ENCODE data around the gene ITGAD.

The ITGAD gene

DNA sequence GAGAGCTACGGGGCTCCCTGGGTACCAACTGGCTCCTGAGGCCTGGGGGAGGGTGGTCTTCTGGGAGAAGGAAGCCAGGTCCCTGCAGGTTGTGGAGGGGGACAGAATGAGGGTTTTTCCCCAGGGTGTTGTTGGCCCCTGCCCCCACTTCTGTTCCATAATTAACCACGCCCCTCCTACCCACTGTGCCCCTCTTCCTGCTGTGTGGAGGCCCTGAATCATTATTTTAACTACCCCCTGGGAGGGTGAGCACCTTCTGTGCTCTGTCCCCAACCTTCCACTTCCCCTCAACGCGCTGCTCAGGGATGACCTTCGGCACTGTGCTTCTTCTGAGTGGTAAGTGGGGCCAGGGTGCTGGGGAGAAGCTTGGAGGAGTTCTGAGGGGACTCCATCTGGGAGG is at the start of gene ITGAD:
TSS of gene ITGAD (plus strand) at position 280 of the 400 bp plus-strand sequence. CDS start at position 306, 26 bp downstream.
- no peak for DNase-seq (ENCODE audit: low read depth in 4 of 4, low spot score in 1 of 4)

DNA sequence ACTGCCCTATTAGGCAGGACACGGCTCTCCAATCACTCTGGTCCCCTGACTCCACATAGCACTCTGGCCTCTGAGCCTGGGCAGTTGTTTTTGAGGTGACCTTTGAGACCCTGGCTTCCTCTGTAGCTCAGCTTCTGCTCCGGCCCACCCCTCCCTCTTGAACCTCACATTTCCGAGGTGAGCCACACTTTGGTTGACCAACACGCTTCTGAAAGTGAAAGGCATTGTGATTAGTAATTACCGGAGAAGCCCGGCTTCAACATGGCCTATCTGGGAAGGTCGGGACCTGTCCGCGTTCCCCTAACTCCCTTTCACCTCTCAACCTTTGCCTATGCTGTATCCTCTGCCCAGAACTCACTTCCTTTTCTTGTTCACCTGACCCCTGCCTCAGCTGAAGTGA is 48.4 kb upstream of the ITGAD start:
- no peak for DNase-seq (ENCODE audit: low read depth in 4 of 4, low spot score in 1 of 4)

DNA sequence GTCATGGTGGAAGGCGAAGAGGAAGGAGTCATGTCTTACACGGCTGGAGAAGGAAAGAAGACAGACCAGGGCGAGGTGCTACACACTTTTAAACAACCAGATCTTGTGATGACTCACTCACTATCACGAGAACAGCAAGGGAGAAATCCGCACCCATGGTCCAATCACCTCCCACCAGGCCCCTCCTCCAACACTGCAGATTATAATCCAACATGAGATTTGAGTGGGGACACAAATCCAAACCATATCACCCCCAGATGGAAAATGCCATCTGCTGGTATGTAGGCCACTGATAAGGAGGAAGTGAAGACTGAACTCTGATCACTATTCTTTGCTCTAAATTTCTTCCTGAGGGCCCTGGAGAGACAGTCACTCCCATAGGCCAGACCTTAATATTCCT is 45.7 kb upstream of the ITGAD start:
- no peak for DNase-seq (ENCODE audit: low read depth in 4 of 4, low spot score in 1 of 4)

DNA sequence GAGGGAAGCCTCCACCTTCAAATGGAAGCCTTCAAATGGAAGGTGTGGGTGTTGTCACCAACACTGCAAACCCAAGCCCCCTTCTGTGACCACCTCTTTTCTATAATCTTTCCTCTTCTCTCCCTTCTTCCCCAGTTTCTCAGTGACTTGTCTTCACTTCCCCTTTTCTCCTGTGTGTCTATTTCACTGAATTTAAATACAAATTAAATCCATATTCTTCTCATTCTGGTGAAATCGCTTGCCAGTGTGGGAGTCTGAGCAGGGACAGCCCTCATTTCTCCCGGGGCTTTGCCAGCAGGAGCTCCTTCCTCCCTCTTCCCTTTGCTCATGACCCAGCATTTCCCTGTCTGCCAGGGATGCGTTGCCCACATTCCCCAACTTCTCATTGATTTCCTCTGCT is 44.6 kb upstream of the ITGAD start:
- DNase-seq (ENCODE audit: low read depth in 4 of 4, low spot score in 1 of 4) = no peak

DNA sequence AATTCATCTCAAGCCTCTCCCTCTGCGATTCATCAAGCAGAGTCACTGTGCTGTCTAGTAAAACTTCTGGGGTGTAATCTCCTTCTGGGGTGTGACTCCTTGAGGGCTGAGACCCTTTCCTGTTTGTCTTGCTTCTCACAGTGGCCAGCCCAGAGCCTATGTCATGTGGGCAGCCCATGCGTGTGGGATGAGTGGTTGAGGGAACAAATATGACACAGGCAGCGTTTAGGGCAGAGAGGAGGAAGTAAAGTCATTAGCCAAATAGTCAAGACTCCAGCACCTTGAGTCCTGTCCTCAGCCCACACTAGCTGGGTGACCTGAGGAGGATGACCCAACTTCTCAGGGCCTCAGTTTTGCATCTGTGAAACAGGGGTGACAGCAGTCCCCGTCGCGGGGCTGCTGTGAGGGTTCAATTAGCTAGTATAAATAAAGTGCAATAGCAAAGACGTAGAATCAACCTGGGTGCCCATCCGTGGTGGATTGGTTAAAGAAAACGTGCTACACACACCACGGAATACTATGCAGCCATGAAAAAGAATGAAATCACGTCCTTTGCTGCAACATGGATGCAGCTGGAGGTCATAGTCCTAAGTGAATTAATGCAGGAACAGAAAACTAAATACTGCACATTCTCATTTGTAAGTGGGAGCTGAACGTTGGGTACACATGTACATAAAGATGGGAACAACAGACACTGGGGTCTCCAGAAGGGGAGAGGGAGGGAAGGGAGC is 42.7 kb upstream of the ITGAD start:
- DNase-seq (ENCODE audit: low read depth in 4 of 4, low spot score in 1 of 4) = no peak

DNA sequence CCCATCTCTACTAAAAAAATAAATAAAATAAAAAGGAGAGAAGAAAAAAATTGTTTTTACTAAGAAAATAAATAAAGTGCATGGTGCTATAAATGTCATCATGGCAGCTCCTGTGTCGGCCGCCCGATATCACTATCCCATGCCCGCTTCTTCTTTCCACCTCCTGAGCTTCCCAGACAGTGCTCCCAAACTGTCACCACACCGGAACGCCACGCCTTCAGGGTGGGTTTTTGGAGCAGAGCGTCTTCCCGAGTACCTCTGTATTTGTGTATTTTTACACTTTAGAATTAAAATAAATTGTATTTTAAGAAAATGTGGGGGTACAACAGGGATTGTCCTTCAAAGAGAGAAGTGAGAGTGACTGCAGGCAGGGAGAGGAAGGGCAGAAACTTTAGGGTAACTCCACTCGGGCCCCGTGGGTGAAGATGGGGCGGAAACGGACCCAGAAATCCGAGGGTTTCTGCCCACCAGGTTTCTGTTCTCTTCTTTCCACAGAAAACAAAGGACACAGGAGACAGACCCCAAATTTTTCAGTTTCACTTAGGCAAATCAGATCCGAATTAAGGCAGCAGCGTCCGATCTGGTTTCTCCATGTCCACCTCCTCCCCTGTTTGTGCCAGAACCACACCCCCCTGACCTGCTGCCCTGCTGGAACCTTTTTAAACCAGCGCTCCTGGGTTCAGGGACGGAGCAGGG is 41.7 kb upstream of the ITGAD start:
- DNase-seq (ENCODE audit: low read depth in 4 of 4, low spot score in 1 of 4) = no peak

DNA sequence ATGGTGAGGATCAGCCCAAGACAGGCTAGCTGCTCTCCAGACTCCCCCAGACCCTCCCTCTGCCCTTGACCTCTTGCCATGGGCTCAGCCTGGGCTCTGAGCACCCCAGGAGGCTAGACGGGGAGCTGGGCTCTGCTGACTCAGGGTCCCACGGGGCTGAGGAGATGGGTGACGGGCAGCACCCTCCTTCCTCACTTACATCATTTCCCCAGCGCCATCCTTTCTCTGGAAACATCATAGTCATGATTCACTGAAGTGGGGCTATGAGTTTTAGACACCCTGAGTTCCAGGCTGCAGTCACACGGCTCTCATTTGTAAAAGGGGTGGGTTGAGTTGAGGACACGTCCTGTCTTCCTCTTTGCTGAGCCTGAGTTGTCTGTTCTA is 41.2 kb upstream of the ITGAD start:
- DNase-seq (ENCODE audit: low read depth in 4 of 4, low spot score in 1 of 4) = no peak

DNA sequence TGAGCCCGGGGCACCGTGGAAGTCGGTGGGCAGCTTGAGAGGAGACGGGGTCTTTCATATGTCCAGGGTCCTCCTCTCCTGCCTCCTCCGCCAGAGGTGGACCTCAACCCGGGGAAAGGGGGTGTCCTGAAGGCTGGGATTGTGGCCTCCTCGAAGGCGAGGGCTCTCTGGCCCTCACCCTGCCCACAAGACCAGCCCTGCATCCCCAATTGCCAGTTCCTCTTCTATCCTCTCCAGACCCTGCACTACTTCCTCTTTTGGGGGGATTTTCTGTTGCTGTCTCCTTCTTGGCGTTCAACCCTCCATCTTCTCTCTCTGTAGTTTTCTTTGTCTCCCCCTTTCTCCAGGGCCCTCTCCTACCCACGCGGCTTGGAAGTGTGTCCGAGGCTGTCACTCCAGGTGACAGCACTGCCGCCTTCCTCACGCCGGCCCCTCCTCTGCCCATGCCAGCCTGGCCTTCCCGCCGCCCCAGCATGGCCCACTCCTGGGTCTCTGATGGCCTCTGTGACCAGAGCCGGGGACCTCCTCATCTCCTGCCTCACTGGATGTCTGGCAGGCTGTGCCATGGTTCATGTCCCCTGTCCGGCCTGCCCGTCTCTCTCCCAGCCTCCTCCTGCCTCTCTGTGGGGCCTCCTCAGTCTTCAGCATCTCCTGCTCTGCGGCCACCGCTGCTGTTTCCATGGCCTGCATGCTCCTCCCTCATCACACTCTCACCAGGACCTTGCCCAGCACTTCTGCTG is 40.6 kb upstream of the ITGAD start:
- no peak for DNase-seq (ENCODE audit: low read depth in 4 of 4, low spot score in 1 of 4)

DNA sequence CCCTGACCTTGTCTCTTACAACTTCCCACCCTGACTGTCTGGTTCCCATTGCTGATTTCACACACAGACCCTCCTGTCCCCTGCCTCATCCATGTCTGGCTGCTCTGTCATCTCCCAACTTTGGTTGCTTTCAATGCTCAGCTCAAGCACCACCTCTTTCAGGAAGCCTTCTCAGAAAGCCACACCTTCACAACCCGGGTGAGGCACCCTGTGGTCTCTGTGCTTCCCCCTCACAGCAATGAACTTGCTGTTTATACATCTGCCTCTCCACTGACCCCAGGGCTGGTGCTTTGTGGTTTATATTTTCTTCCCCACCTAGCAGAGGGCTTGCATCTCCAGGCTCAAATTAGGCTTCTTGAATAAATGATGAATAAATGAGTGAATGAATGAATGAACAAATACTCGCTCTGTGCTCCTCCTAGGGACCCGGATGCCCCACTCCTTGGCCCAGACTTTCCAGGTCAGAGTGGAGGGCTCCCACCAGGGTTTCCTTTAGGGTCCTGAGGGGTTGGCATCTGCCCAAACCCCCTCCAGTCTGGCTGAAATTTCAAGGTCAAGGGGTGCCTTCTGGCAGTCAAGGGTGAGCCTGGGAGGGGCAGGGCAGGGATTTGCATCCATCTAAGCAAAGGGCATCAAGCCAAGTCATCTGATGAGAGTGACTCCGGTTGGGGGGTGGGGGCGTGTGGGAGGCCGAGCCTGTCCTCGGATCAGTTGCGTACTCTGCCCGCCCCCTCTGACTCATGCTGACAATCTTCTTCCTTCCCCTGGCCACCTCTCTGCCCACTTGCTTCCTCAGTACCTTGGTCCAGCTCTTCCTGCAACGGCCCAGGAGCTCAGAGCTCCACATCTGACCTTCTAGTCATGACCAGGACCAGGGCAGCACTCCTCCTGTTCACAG is 38.5 kb upstream of the ITGAD start, which contains the start of gene ITGAX:
TSS of gene ITGAX (plus strand) at position 783 of the 898 bp plus-strand sequence. CDS start at position 862, 79 bp downstream.
- DNase-seq (ENCODE audit: low read depth in 4 of 4, low spot score in 1 of 4) = peak in 2 of 4 experiments; percentile 25 to 71

DNA sequence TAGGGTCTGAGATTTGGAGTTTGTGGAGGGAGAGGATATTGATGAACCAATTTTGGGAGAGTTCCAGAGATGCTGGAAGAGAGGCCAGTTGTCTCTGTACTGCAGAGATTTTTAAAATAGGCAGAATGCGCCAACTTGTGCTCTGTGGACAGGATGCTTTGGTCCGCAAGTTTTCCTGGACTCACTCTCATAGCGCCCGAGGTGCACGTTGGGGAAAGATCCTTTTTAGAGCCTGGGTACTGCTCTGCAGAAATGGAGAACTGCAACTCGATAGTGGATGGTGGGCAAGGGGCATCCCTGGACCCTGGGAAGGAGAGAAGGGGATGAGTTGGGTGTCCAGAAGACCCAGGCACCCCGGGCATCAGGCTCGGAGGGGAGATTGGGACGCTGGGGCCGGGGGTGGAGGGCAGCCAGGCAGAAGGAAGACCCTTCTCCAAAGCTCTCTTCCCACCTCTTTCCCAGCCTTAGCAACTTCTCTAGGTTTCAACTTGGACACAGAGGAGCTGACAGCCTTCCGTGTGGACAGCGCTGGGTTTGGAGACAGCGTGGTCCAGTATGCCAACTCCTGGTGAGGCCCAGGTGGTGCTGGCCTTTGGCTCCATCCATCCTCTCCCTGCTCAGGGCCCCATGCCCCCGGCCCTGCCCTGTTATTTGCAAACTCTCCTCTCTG is 37.6 kb upstream of the ITGAD start:
- no peak for DNase-seq (ENCODE audit: low read depth in 4 of 4, low spot score in 1 of 4)

DNA sequence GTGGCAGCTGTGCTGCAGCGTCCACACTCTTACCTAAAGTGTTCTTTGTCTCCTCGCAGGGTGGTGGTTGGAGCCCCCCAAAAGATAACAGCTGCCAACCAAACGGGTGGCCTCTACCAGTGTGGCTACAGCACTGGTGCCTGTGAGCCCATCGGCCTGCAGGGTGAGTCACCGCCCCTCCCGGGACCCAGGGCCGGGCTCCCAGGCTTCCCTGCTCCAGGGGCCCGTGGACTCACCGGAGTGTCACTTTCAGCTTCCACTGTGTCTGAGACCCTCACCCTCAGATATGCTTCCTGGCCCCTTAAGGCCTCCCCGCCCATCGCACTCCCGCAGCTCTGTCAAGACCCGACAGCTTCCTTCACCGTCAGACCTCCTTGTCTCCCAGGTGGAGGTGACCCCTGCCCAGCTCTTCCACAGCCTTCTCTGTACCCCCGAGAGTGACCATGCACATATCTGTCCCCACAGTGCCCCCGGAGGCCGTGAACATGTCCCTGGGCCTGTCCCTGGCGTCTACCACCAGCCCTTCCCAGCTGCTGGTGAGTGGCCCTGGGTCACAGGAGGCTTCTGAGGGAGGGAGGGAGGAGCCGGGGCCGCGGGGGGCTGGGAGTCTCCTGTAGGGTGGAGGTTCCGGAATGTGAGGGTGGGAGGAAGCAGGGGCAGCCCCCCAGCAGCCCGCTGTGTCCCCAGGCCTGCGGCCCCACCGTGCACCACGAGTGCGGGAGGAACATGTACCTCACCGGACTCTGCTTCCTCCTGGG is 36.4 kb upstream of the ITGAD start:
- DNase-seq (ENCODE audit: low read depth in 4 of 4, low spot score in 1 of 4) = no peak

DNA sequence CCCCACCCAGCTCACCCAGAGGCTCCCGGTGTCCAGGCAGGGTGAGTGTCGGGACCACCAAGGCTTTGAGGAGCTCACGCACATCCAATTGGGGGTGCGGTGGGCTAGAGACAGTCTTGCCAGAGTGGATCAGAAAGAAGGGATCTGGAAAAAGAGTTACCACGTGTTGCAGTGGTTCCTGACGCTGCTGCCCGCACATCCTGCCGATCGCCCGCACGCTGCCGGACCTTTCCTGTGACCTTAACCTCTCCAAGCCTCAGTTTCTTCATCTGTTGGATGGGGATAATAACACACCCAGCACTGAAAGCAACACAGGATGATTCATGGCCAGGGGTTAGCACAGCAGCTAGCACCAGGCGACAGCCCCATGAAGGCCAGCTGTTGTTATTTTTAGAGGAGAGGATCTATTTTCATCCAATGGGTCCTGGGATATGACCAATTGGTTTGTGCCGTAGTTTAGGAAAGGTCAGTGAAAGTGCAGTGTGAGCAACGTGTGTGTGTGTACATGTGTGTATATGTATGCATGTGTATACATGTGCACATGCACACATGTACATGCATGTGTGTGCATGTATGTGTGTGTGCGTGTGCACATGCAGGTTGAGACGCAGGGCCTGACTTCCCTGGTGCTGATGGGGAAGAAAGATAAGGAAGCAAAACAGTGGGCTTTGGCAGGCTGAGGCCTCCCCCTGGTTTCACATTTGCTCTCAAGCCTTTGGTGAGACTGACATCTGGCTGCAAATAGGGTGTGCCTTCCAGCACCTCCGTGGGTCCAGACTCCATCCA is 35.6 kb upstream of the ITGAD start:
- DNase-seq (ENCODE audit: low read depth in 4 of 4, low spot score in 1 of 4) = no peak

DNA sequence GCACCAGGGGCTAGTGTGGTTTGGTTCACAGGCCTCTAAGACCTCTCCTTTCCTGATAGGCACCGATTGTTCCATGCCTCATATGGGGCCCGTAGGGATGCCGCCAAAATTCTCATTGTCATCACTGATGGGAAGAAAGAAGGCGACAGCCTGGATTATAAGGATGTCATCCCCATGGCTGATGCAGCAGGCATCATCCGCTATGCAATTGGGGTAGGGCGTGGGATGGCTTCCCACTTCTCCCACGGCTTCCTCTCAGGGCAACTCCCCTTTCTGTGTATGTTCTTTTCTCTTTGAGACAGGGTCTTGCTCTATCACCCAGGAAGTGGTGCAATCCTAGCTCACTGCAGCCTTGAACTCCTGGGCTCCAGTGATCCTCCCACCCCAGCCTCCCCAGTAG is 32.9 kb upstream of the ITGAD start:
- no peak for DNase-seq (ENCODE audit: low read depth in 4 of 4, low spot score in 1 of 4)

DNA sequence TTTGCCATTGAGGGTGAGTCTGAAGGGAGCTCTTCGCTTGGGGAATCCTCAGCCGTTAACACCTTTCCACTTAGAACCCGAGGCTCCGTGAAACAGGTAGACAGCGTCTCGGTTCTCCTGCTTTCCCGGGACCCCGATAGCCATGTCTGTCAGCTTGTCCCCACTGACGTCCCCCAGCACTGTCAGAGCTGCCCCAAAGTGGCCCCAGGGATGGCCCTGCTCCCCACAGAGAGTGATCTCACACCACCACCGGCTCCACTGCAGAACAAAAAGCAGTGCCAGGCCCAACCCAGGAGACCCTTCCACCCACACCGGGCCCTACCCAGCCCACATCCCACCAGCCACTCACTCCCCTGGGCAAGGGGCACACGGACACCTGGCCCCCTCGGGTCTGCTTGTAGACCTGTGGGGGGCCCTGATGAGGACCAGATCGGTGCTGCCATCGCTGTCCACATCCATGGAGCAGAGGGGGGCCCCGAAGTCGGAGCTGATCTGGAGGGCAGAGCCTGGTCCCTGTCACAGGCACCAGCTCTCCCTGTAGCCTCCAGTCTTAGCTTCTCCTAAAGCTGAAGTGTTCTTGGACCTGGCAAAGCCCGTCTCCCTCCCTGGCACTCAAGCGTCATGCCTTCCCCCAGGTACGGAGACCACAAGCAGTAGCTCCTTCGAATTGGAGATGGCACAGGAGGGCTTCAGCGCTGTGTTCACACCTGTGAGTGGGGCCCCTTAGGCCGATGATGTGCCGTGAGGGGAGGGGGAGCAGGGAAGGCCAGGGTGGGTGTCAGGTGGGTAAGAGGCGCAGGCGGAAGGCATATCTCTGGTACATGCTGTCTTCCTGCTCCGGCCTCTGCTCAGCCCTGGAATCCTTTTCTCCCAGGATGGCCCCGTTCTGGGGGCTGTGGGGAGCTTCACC is 31.7 kb upstream of the ITGAD start:
- DNase-seq (ENCODE audit: low read depth in 4 of 4, low spot score in 1 of 4) = no peak

DNA sequence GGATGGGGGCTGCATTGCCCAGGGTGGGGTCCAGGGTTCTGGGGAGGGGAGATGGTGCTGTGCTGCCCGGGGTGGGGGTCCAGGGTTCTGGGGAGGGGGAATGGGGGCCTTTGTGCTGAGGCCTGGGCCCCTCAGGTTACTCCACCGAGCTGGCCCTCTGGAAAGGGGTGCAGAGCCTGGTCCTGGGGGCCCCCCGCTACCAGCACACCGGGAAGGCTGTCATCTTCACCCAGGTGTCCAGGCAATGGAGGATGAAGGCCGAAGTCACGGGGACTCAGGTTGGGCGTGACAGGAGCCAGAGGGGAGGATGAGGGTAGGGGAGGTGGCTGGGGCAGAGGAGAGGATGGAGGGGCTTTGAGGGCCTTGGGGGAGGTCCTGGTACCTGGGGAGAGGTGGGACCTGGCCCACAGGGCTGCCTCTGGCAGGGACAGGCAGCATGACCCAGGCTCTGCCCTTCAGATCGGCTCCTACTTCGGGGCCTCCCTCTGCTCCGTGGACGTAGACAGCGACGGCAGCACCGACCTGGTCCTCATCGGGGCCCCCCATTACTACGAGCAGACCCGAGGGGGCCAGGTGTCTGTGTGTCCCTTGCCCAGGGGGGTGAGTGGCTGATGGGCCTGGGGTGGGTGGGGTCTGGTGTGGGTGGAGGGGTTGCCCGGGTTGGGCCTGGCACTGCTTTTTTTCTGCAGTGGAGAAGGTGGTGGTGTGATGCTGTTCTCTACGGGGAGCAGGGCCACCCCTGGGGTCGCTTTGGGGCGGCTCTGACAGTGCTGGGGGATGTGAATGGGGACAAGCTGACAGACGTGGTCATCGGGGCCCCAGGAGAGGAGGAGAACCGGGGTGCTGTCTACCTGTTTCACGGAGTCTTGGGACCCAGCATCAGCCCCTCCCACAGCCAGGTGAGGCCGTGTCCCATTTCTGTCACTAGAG is 30.4 kb upstream of the ITGAD start:
- DNase-seq (ENCODE audit: low read depth in 4 of 4, low spot score in 1 of 4) = no peak

DNA sequence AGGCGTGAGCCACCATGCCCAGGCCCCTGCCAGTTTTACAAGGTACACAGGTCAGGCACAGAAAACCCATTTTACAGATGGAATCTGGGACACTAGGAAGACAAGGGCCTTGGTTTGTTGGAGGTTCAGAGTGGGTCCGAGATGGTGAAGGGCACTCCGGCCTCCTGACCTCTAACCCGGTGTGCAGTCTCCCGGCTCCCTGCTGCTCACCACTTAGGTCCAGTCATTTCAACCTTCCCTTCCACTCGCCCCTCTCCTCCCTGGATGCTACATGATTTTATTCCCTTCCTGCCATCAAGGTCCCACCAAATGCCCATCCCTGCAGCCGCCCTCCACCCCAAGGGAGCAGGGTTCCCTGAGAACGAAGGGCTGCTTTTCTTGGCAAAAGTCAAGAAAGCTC is 29.4 kb upstream of the ITGAD start:
- DNase-seq (ENCODE audit: low read depth in 4 of 4, low spot score in 1 of 4) = no peak

DNA sequence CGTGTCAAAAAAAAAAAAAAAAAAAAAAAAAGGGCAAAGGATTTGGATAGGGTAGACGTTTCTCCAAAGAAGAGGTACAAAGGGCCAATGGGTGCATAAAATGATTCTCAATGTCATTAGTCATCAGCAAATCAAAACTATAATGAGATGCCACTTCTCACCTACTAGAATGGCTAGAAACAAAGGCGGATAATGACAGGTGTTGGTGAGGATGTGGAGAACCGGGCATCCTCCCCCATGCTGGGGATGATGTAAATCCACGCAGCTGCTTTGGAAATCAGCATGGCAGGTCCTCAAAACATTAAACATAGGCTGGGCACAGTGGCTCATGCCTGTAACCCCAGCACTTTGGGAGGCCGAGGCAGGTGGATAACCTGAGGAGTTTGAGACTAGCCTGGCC is 28.7 kb upstream of the ITGAD start:
- no peak for DNase-seq (ENCODE audit: low read depth in 4 of 4, low spot score in 1 of 4)

Measured in stimulated activated CD4-positive, alpha-beta T cell treated with anti-CD3 and anti-CD28 coated beads, Interleukin-1b, Interleukin-23, amount 100 ng/mL, for 24 hours (primary cell).